LoVo (cell line): ENCODE measurements around the gene TMEM120B.
"Not testable (repeated sequence)": the region's sequence is repeated elsewhere in the genome, so short reads cannot be mapped to it uniquely, and the experiment has no call there.

Experiments
- DNase-seq: peaks from one replicate; pipeline ENCODE4 v3.0.0-alpha.2; 2016; ENCODE audit warnings: low spot score

Gene TMEM120B

DNA sequence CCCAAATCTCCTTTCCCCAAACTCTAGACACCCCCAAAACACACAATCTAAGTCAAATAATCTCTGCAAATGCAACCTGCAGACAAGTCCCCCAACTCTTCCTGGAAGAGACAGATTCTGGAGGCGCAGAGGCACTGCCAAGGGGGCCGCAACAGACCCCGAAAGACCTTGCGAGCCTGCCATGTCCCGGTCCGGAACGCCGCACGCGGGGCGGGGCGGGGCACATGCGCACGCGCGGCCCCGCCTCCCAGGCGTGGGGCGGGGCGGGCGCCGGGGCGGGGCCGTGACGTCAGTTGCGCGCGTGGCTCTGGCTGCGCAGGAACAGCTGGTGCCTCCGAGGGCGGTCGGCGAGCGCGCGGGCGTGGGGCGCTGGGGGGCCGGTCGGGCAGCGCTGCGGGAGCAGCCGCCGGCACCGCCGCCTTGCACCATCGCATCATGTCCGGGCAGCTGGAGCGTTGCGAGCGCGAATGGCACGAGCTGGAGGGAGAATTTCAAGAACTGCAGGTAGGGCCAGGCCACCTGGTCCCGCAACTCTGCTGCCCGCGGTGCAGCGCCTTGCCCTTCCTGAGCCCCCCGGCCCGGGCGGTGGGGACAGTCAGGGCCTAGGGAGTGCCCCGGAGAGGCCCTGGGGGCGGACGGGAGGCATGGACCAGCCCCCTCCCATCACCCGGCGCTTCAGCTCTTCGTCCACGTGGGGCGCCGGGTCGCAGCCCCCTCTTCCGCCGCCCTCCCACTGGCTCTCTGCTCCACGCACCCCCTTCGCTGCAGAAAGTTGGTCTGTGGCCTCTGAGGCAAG lies at the start of gene TMEM120B:
Gene TMEM120B, plus strand, starts transcription at position 292 of the 796 bp plus-strand sequence. Its CDS starts 144 bp downstream, at position 436.
- DNase-seq = peak; percentile 88

DNA sequence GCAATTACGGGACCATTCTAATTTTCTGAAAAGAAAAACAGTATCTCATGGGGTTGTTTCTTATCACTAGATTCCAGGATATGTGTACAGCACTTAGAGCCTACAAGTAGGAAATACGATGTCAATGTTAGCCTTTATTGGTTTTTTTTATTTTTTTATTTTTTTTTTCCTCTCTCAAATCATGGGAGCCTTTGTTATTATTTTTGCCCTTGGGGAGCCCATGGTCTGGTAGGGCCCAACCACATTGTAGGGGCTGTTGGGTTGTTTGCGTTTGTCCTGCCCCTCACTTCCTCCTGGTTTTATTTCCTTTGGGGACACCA lies 49.0 kb upstream of the TMEM120B start:
- DNase-seq = no peak

GRCh38 chr12:121666829-121667228 lies 45.7 kb upstream of the TMEM120B start:
- not testable (repeated sequence) for DNase-seq

GRCh38 chr12:121668750-121669520 lies 43.6 kb upstream of the TMEM120B start:
- no peak for DNase-seq

DNA sequence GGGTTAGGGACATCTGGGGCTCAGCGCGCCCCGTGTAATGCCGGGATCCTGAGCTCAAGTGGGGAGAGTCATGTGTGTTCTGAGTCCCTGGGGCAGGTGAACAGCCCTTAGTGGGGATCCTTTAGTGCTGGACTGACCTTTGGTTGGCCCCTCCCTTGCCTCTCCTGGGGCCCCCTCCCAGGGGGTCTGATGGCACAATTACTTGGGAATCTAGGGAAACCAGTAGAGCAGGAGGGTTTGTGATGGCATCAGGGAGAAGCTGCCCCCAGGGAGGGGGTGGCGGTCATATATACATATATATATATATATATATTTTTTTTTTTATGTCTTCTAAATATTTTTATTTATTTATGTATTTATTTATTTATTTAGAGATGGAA lies 43.0 kb upstream of the TMEM120B start, which contains the start of gene MORN3:
Gene MORN3, minus strand, starts transcription at position 134 of the 380 bp plus-strand sequence. CDS start 171 bp downstream, outside the sequence.
- DNase-seq = no peak

DNA sequence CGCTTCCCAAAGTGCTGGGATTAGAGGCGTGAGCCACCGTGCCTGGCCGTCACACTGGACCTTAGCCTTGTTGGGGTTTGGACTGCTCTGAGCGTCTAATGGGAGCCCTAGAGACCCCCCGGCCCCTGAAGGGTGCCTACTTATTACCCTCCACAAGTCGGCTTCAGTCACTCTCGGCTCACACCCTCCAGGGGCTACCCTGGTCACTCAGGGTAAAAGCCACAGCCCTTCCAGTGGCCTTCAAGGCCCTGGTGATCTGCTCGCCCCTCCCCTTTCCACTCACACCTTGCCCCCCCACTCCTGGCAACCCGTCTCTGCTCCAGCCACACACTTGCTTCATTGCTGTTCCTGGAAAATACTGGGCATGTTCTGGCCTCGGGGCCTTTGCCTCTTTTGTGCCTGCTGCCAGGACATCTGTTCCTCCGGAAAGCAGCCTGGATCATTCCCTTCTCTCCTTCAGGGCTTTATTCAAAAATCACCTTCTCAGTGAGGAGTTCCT lies 39.5 kb upstream of the TMEM120B start:
- no peak for DNase-seq

GRCh38 chr12:121676190-121676589 lies 36.4 kb upstream of the TMEM120B start:
- DNase-seq = no peak

GRCh38 chr12:121678305-121678704 lies 34.2 kb upstream of the TMEM120B start:
- no peak for DNase-seq

GRCh38 chr12:121678716-121679300 lies 33.7 kb upstream of the TMEM120B start:
- DNase-seq = no peak

- not testable (repeated sequence) for DNase-seq
Observed at GRCh38 chr12:121679661-121680197, 32.8 kb upstream of the TMEM120B start.

DNA sequence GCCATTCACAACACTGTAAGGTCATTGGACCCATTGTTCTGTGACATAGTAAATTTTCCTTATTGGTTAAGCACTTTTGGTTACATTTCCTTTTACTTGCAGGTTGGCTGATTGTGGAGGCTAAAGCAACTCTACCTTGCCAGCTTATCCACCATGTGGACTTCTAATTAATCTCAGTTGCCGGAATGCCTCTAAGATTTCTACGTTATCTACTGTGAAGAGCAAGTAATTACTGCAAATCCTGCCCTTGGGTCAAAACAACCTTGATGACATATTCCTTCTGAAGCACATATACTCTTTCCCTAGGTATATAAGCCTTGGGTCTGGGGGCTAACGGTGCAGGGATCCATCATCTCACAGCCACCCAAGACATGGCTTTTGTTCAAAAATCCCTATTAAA lies 23.6 kb upstream of the TMEM120B start:
- no peak for DNase-seq

GRCh38 chr12:121689430-121689829 lies 23.1 kb upstream of the TMEM120B start:
- no peak for DNase-seq

DNA sequence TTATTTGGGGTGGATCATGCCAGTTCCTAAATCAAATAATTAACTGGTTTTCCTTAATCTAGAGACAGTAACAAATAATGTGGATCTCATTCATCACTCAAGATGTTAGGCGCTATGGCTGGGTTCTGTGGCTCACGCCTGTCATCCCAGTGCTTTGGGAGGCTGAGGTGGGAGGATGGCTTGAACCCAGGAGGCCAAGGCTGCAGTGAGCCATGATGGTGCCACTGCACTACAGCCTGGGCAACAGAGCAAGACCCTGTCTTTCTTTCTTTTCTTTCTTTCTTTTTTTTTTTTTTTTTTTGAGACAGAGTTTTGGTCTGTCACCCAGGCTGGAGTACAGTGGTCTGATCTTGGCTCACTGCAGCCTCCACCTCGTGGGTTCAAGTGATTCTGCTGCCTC lies 19.8 kb upstream of the TMEM120B start:
- DNase-seq = not testable (repeated sequence)

- DNase-seq = no peak
Observed at GRCh38 chr12:121693155-121693687, 19.3 kb upstream of the TMEM120B start.

- DNase-seq = peak; percentile 69
Observed at GRCh38 chr12:121697093-121697698, 15.4 kb upstream of the TMEM120B start.

- not testable (repeated sequence) for DNase-seq
Observed at GRCh38 chr12:121697861-121698260, 14.7 kb upstream of the TMEM120B start.

GRCh38 chr12:121701667-121702277 lies 10.8 kb upstream of the TMEM120B start:
- no peak for DNase-seq

DNA sequence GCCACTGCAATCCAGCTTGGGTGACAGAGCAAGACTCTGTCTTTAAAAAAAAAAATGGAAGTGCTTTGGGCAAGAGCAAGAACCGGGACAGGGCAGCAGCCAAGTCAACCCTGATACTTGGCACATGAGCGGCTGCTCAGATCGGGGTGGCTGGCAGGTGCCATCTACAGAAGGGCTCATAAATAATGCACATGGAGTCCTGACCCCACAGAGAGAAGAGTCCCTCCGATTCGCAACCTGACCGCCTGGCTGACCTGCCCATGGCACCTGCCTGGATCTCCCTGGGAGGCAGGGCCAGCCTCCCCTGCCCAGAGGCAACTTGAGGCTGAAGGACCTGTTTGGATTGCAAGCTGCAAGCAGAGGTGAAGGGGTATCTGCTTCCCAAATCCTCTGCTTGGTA lies 9.6 kb upstream of the TMEM120B start:
- no peak for DNase-seq

DNA sequence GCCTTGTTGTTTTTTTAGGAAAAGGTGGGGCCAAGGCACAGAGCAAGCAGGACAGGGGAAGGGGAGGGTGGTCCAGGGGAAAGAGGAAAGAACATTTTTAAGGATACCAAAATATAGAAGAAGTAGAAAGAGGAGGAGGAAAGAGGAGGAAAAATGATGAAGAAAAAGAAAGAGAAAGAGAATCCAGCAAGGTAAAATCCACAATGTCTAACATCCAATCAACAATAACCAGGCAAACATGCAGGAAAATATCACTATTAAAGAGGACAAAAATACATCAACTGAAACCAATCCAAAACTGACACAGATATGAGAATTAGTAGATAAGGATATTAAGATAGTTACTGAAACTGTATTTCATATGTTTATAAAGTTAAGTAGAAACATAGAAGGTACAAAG lies 7.0 kb upstream of the TMEM120B start:
- no peak for DNase-seq

DNA sequence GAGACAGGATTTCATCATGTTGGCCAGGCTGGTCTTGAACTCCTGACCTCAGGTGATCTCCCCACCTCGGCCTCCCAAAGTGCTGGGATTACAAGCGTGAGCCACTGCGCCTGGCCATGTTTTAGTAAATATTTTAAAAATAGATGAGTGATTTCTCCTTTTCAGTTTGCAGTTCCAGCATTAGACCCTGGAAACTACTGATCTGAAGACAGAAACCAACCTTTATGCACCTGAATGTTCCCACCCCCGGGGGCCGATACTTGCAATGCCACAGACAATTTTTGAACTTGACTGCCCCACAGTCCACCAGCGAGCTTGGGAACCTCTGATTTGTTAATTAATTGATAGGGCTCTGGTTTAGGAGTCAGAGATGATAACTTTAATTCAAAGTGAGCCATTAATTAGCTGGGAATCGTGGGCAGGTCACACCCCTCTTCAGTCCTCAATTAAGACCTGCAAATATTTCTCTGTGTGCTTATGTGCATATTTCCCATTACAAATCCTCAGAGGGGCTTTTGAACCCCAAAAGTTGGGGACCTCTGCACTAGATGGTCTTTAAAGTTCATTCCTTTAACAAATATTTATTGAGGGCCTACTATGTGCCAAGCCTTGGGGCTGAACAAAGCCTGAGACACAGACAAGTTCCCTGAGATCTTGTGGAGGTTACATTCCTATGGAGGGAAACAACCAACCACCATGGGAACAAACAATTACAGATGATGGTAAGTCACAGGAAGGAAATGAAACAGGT lies 4.1 kb upstream of the TMEM120B start:
- DNase-seq = no peak

DNA sequence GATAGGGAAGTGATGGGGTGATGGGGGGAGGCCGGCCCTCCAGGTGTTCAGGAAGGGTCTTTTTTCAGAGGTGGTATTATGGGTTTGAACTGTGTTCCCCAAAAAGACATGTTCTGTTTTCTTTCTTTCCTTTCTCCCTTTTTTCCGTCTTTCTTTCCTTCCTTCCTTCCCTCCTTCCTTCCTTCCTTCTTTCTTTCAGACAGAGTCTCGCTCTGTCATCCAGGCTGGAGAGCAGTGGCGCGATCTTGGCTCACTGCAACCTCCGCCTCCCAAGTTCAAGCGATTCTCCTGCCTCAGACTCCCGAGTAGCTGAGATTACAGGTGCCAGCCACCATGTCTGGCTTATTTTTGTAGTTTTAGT lies 3.5 kb upstream of the TMEM120B start:
- not testable (repeated sequence) for DNase-seq
